Ectodermal cell (in vitro differentiated cells): ENCODE results near the gene RNU7-1.

Experiments
- H3K27ac ChIP-seq: 2 replicates; pipeline ENCODE4 v1.7.0; 2013; ENCODE audit warnings: mild to moderate bottlenecking, low read depth, low read length; ENCODE audit not compliant: insufficient read depth, poor library complexity, severe bottlenecking
- H3K27me3 ChIP-seq: 2 replicates; pipeline ENCODE4 v1.7.0; 2013; ENCODE audit warnings: mild to moderate bottlenecking, low read length; ENCODE audit not compliant: insufficient read depth, control insufficient read depth, poor library complexity, severe bottlenecking
- H3K36me3 ChIP-seq: one replicate; pipeline ENCODE4 v1.7.0; 2013; ENCODE audit warnings: low read length; ENCODE audit not compliant: control insufficient read depth, insufficient read depth
- H3K4me1 ChIP-seq: one replicate; pipeline ENCODE4 v1.7.0; 2013; ENCODE audit warnings: low read length; ENCODE audit not compliant: control insufficient read depth, insufficient read depth
- H3K4me3 ChIP-seq: 2 replicates; pipeline ENCODE4 v1.7.0; 2013; ENCODE audit warnings: low read depth, low read length, control low read depth; ENCODE audit not compliant: insufficient read depth
- H3K9me3 ChIP-seq: 2 replicates; pipeline ENCODE4 v1.7.0; 2013; ENCODE audit warnings: mild to moderate bottlenecking, low read length, moderate library complexity; ENCODE audit not compliant: control insufficient read depth
- WGBS, 2 experiments: methylation state at CpG; one replicate each; pipeline ENCODE4 v1.1.7; 2013; ENCODE audit warnings: missing lambda C conversion rate in 2 of 2; 5-methylcytosine and 5-hydroxymethylcytosine counted together

Gene RNU7-1

DNA sequence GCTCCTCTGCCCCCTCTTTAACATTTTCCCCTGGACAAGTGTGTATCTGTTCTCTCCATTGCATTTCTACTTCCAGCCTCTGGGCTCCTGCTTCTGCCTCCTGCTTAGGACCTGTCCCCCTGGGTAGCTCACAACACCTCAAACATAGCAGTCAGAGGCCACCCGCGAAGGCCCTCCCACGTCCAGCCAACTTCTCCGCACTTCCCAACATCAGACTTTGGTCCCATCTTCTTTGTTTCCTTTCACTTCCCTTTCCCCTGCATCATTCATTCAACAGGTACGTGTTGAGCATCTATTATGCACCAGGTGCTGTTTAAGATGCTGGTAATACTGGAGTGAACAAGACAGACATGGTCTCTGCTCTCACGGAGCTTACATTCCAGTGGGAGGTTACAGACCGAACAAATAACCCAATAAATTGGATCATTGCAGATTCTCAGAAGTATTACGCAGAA lies 3.3 kb downstream of the RNU7-1 start:
- H3K4me1 ChIP-seq = peaks cover 18% of the 10 kb centered on the region
- no peaks in the 10 kb centered on the region for H3K9me3 ChIP-seq
- no peaks in the 10 kb centered on the region for H3K36me3 ChIP-seq
- 76 to 79% methylated on average over 8 of the region's 8 CpGs for WGBS, 2 experiments
- H3K27me3 ChIP-seq = no peaks in the 10 kb centered on the region
- H3K4me3 ChIP-seq = peak overlapping the region; percentile 22
- no peak overlapping the region for H3K27ac ChIP-seq

DNA sequence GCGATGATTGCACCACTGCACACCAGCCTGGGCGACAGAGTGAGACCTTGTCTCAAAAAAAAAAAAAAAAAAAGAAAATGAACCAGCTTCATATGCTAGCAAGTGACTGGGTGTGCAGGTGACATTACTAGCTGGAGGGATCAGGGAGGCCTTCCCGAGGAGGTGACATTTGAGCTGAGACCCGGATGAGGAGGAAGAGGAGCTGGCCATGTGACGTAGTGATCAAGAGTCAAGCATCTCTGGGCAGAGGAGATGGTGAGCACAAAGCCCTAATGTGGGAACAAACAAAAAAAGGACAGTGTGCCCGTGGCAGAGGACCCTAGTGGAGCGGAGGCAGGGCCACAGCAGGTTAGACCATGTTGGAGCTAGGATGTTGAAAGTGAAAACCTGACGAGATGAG lies 4.0 kb downstream of the RNU7-1 start:
- Histone ChIP-seq H3K27ac (no peak overlapping the region), H3K27me3 (no peaks in the 10 kb centered on the region), H3K9me3 (no peaks in the 10 kb centered on the region), H3K36me3 (no peaks in the 10 kb centered on the region), H3K4me3 (no peak overlapping the region), H3K4me1 (peaks cover 20% of the 10 kb centered on the region)
- WGBS, 2 experiments = 94% methylated on average over 8 of the region's 8 CpGs

DNA sequence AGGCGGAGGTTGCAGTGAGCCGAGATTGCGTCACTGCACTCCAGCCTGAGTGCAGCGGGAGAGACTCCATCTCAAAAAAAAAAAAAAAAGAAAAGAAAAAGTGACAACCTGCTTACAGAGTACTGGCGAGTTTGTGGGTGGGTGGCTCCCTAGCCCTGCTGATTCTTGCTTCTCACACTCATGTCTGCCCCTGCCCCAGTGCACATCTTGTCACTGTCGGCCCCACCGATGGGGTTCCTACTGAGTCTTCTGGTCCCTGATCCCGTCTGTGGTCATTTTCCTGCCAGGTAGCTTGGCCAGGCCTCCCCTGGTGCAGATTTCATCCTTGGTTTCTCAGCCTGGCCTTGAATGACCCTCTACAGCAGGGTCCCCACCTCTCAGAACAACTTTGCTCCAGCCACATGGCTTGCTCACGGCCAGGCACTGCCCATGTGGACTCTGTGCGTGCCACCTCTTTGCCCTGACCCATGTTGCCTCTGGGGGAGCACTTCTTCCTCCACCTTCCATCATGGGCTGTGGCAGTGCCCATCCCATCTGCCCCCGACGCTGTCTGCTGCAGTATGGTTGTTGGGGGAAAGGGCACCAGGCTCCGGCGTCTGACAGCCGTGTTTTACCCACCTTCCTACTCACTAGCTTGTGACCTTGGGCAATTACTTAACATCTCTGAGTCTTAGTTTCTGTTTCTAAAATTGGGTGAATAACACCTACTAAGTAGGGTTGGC lies 5.4 kb downstream of the RNU7-1 start:
- 92 to 93% methylated on average over 15 of the region's 15 CpGs for WGBS, 2 experiments
- peaks cover 26% of the 10 kb centered on the region for H3K4me1 ChIP-seq

GRCh38 chr12:6950401-6950801 lies 6.8 kb downstream of the RNU7-1 start:
- Histone ChIP-seq H3K4me3 (no peak overlapping the region), H3K27ac (no peak overlapping the region), H3K36me3 (no peaks in the 10 kb centered on the region), H3K4me1 (peaks cover 20% of the 10 kb centered on the region), H3K27me3 (no peaks in the 10 kb centered on the region), H3K9me3 (no peaks in the 10 kb centered on the region)
- WGBS, 2 experiments = 87 to 96% methylated on average over 1 of the region's 1 CpG

More for the DNA sequence above, 5.4 kb downstream of the RNU7-1 start:
- Histone ChIP-seq H3K4me3 (no peak overlapping the region), H3K9me3 (no peaks in the 10 kb centered on the region), H3K27ac (no peak overlapping the region), H3K36me3 (no peaks in the 10 kb centered on the region), H3K27me3 (no peaks in the 10 kb centered on the region)

DNA sequence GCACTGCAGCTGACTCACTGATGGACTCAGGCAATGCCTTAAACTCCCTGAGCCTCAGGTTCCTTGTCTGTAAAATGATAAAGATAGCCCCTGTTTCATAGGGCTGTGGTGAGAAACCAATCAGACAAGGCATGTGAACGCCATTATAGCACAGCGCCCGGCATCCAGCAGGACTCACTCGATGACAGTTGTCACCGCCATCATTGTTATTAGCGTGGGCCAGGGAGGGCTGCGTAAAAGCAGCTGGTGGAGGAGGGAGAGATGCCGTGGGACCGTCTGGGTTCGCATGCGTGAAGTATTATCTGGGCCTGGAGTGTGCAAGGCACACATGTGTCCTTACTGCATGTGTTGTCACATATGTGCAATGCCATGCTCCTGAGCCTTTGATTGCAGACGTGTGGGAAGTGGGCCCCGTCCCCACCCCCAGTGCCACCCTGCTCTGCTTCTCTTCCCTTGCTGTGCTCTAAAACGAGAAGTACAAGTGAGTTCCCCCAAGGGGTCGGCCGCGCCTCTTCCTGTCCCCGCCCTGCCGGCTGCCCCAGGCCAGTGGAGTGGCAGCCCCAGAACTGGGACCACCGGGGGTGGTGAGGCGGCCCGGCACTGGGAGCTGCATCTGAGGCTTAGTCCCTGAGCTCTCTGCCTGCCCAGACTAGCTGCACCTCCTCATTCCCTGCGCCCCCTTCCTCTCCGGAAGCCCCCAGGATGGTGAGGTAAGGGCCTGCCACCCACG lies 7.4 kb downstream of the RNU7-1 start, which contains the start of gene PTPN6:
TSS of gene PTPN6 (plus strand) at position 546 of the 730 bp plus-strand sequence. CDS start at position 703, 157 bp downstream.
- no peaks in the 10 kb centered on the region for H3K36me3 ChIP-seq
- H3K4me3 ChIP-seq = no peak within 1 kb of the TSS
- H3K9me3 ChIP-seq = no peaks in the 10 kb centered on the region
- H3K27me3 ChIP-seq = no peaks in the 10 kb centered on the region
- no peak within 1 kb of the TSS for H3K27ac ChIP-seq
- 90% methylated on average over 25 of the region's 25 CpGs for WGBS, 2 experiments
- H3K4me1 ChIP-seq = peaks cover 14% of the 10 kb centered on the region

DNA sequence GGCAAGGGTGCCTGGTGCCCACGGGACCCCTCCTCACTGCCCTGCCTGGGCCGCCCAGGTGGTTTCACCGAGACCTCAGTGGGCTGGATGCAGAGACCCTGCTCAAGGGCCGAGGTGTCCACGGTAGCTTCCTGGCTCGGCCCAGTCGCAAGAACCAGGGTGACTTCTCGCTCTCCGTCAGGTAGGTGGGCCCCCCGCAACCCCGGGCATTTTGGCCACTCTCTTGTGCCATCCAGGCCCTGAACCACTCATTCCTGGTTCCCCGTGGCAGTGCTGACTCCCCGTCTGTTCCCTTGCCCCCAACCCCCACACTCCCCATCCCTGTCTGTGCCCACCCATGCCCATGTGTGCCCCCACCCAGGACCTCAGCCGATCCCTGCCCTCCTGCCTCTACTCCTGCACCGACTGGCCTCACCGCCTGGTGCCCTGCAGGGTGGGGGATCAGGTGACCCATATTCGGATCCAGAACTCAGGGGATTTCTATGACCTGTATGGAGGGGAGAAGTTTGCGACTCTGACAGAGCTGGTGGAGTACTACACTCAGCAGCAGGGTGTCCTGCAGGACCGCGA lies 8.0 kb downstream of the RNU7-1 start:
- H3K9me3 ChIP-seq = no peaks in the 10 kb centered on the region
- no peak overlapping the region for H3K4me3 ChIP-seq
- no peaks in the 10 kb centered on the region for H3K27me3 ChIP-seq
- H3K27ac ChIP-seq = no peak overlapping the region
- H3K36me3 ChIP-seq = no peaks in the 10 kb centered on the region
- H3K4me1 ChIP-seq = peaks cover 8% of the 10 kb centered on the region
- WGBS, 2 experiments = 94 to 95% methylated on average over 20 of the region's 20 CpGs

DNA sequence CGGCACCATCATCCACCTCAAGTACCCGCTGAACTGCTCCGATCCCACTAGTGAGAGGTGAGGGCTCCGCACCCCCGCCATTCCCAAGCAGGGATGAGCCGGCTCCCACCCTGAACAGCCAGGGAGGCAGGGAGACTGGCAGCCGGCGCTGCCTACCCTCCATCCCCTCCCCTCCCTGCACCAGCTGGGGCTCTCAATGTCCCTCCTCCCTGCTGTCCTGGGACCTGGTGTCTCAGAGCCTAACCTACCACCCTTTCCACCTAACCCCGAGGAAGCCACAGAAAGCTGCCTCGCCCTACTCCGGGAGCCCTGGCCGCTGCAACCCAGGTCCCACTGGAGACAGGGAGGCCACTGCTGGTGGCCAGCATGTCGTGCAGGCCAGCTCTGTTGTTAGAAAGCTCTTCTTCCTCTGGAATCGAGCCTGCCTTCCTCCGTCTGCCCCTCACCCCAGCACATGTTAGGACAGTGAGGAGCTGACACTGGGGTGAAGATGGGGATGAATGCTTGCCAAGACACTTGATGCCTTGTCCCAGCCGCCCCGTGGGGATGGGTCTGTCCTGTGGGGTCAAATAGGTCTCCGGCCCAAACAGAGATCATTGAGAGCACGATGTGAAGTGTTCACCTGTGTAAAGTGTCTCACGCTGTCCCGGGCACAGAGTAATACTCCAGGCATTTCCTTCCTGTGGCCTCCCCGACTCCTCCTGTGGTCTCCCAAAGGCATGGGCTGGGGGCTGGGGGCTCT lies 8.7 kb downstream of the RNU7-1 start:
- Histone ChIP-seq H3K9me3 (no peaks in the 10 kb centered on the region), H3K36me3 (no peaks in the 10 kb centered on the region), H3K27ac (no peak overlapping the region), H3K4me3 (no peak overlapping the region), H3K4me1 (peaks cover 8% of the 10 kb centered on the region), H3K27me3 (no peaks in the 10 kb centered on the region)
- WGBS, 2 experiments = 89 to 92% methylated on average over 22 of the region's 22 CpGs

GRCh38 chr12:6952863-6953441 lies 9.3 kb downstream of the RNU7-1 start:
- H3K27ac ChIP-seq = no peak overlapping the region
- H3K36me3 ChIP-seq = no peaks in the 10 kb centered on the region

DNA sequence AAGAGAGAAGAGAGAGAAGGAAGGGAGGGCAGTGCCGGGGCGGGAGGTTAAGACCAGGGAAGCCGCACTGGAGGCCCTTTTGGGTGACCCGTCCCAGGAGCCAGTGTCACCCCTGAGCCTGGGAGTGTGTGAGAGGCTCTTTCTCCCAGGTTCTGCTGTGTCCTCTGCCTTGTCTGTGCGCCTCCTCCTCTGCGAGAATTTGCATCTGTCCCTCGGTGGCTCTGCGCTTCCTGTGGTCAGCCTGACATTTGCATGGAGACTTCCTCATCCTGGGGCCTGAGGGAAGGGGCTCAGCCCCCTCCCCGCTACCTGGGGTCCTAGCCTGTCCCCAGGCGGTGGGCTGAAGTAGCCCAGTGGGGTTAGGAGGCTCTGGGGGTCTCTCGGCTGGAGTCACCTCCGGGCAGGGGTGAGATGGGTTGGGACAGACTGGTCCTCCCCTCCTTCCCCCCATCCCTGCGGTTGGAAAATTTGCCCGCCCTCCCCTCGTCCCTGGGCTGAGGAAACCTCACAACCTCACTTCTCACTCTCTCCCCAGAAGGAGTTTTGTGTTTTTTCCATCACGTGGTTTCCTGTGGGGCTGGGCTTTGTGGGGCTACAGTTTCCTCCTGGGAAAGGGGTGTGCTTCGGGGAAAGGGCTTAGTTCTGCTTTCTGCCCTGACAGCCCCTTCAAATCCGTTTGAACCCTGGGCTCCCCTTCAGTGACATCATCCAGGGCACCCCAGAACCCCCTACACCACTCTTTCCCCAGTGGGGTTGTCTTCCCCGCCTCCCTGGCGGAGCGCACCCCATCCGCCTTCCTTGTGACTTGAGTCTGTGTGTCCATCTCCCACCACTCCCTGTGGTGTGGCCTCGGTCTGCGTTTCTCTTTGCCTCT lies 10.1 kb downstream of the RNU7-1 start:
- 77 to 80% methylated on average over 24 of the region's 24 CpGs for WGBS, 2 experiments
- H3K27ac ChIP-seq = no peak overlapping the region
- no peaks in the 10 kb centered on the region for H3K36me3 ChIP-seq
- H3K9me3 ChIP-seq = no peaks in the 10 kb centered on the region
- H3K4me1 ChIP-seq = peaks cover 8% of the 10 kb centered on the region
- no peak overlapping the region for H3K4me3 ChIP-seq
- H3K27me3 ChIP-seq = no peaks in the 10 kb centered on the region

More at GRCh38 chr12:6952863-6953441, 9.3 kb downstream of the RNU7-1 start:
- peaks cover 8% of the 10 kb centered on the region for H3K4me1 ChIP-seq
- 90 to 95% methylated on average over 15 of the region's 15 CpGs for WGBS, 2 experiments
- no peaks in the 10 kb centered on the region for H3K9me3 ChIP-seq
- no peak overlapping the region for H3K4me3 ChIP-seq
- no peaks in the 10 kb centered on the region for H3K27me3 ChIP-seq
